Calu3 (cell line): ENCODE measurements around the gene NDUFA13. TPM values are rescaled to one million over a fixed set of nuclear protein-coding genes. Genes with fewer than 3 reads are reported as not detected.

ENCODE experiments used
- BruUV-seq: library from RNA; stranded (reverse); fragments of 400-500 nt; replicated peaks from 2 replicates; lab custom pipeline; 2021; lab: Mats Ljungman, UMichigan
- CTCF ChIA-PET: fragments of 300-600 bp; sonication (Branson Sonifier 250); formaldehyde crosslinking; loops from one replicate; lab custom pipeline; 2022; ENCODE audit warnings: antibody characterized with exemption; lab: Charles Lee
- DNase-seq: peaks from one replicate; pipeline ENCODE4 v3.0.0; 2022
- H3K27ac Mint-ChIP-seq: one replicate; pipeline ENCODE4 v1.8.0; 2022; ENCODE audit warnings: mixed read lengths; ENCODE audit not compliant: unreplicated experiment
- H3K27me3 Mint-ChIP-seq: one replicate; pipeline ENCODE4 v1.8.0; 2022; ENCODE audit warnings: mixed read lengths; ENCODE audit not compliant: unreplicated experiment
- H3K36me3 Mint-ChIP-seq: one replicate; pipeline ENCODE4 v1.8.0; 2022; ENCODE audit warnings: mild to moderate bottlenecking, moderate library complexity, mixed read lengths; ENCODE audit not compliant: insufficient read depth, unreplicated experiment
- H3K4me1 Mint-ChIP-seq: one replicate; pipeline ENCODE4 v1.8.0; 2022; ENCODE audit warnings: mild to moderate bottlenecking, low read depth, mixed read lengths; ENCODE audit not compliant: unreplicated experiment
- H3K4me3 Mint-ChIP-seq: one replicate; pipeline ENCODE4 v1.8.0; 2022; ENCODE audit warnings: mild to moderate bottlenecking, low read depth, moderate library complexity, mixed read lengths; ENCODE audit not compliant: unreplicated experiment
- H3K9me3 Mint-ChIP-seq: one replicate; pipeline ENCODE4 v1.8.0; 2022; ENCODE audit warnings: low read depth, mixed read lengths; ENCODE audit not compliant: unreplicated experiment
- CTCF ChIP-seq: fragments of 200-600 bp; IDR thresholded peaks from one replicate; pipeline ENCODE4 v1.8.0; 2022; ENCODE audit warnings: antibody characterized with exemption; ENCODE audit not compliant: unreplicated experiment
- intact Hi-C: fragments of 100-400 bp; cut with micrococcal nuclease; formaldehyde crosslinking; loops from one replicate; pipeline ENCODE4 v1.10.0; 2022; ENCODE audit not compliant: unreplicated experiment
- total RNA-seq: library from RNA; stranded (reverse); gene quantifications from 2 replicates; pipeline ENCODE4 v1.2.3, GENCODE V29; 2022

Gene NDUFA13
- total RNA-seq, 1 experiment from 2014 or later = 191 TPM

DNA sequence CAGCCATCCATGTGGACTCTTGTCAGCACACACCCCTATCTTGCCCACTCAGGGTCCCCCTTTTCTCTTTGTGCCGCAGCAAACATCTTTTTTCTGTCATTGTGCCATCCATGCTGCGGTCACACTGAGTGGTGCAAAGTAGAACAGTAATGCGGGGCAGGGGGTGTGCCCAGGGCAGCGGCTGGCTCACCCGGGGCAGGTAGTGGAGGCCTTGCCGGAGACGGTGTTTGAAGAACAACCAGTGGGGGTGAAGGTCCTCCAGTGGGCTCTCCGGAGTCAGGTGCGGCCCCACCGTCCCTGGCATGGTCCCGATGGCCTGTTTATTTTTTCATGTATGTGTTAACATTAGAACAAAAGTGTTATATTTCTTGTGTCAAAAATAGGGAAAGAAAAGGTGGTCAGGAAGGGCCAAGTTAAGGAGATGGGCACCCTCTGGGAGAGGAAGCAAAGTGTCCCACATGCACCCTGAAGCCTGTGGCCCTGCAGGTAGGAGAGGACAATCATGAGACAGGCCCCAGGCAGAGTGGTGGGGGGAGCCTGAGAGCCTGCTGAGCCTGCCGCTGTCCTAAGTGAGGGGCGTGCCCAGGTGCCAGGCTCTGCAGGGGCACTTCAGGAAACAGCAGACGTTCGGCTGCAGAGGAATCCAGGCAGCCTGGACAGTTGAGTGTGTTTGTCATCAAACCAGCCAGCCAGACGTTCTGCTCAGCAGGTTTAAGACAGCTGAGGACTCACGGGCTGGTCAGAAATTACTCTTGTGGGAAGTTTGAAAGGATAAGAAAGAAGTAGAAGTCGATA is 13.0 kb upstream of the NDUFA13 start:
- TF ChIP-seq CTCF = no peak
- CTCF ChIA-PET = no interaction called here
- BruUV-seq = no TSS peak

DNA sequence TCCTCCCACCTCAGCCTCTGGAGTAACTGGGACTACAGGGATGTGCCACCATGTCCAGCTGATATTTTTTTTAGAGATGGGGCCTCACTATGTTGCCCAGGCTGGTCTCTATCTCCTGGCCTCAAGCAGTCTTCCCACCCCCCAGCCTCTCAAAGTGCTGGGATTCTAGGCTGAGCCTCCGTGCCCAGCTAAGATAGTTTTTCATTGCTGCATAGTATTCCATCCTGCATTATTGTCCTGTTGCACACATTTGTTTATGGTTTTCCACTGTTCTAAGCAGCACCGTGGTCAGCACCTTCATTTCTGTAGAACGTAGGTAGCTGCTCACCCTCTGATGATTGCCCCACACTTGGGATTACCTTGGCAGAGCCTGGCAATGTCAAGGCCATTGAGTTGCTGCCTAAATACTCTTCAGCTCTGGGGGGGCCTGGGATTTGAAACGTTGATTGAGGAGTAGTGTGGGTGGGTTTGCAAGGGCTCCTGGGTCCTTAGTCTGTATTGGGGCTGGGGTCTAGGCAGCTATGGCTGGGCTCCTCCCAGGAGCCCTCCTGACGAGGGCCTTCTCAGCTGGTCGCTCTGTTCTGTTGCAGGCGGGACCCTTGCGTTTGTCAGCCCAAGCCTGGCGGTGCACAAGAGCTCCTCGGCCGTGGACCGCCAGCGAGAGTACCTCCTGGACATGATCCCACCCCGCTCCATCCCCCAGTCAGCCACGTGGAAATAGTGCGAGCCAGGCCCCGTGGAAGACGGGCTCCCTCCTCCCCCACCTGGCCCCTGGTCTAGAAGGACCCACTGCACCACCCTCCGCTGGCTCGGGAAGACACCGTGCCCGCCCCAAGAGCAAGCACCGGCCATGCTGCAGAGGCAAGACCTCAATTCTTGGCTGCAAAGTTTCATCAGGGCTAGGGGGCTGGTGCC is 11.0 kb upstream of the NDUFA13 start:
- no TSS peak for BruUV-seq
- intact Hi-C loops = no loop called here

More for the DNA sequence above, 13.0 kb upstream of the NDUFA13 start:
- intact Hi-C loops = no loop called here
- Mint-ChIP-seq H3K9me3 (no peaks in the 10 kb centered on the region), H3K4me3 (no peak overlapping the region), H3K4me1 (no peaks in the 10 kb centered on the region), H3K27me3 (no peaks in the 10 kb centered on the region), H3K36me3 (peaks cover 35% of the 10 kb centered on the region), H3K27ac (no peak overlapping the region)
- DNase-seq = no peak

GRCh38 chr19:19505669-19506326 is 10.2 kb upstream of the NDUFA13 start:
- BruUV-seq = no TSS peak

More for the DNA sequence above, 11.0 kb upstream of the NDUFA13 start:
- H3K27me3 Mint-ChIP-seq = no peaks in the 10 kb centered on the region
- peaks cover 35% of the 10 kb centered on the region for H3K36me3 Mint-ChIP-seq
- no peaks in the 10 kb centered on the region for H3K9me3 Mint-ChIP-seq
- CTCF ChIA-PET = no interaction called here
- TF ChIP-seq CTCF = no peak
- no peak for DNase-seq
- H3K27ac Mint-ChIP-seq = no peak overlapping the region
- H3K4me3 Mint-ChIP-seq = no peak overlapping the region
- H3K4me1 Mint-ChIP-seq = no peaks in the 10 kb centered on the region

More at GRCh38 chr19:19505669-19506326, 10.2 kb upstream of the NDUFA13 start:
- intact Hi-C loops = no loop called here
- CTCF ChIA-PET = no interaction called here
- Mint-ChIP-seq H3K36me3 (peaks cover 38% of the 10 kb centered on the region), H3K27me3 (no peaks in the 10 kb centered on the region), H3K4me3 (no peak overlapping the region), H3K27ac (no peak overlapping the region), H3K9me3 (no peaks in the 10 kb centered on the region), H3K4me1 (no peaks in the 10 kb centered on the region)
- no peak for TF ChIP-seq CTCF
- DNase-seq = no peak
